K562 (cell line): ENCODE measurements around the gene DISC1. TPM values are rescaled to one million over a fixed set of nuclear protein-coding genes. Genes with fewer than 3 reads are reported as not detected.

Experiments used
- IRF2 ChIP-seq: sonication (generic); formaldehyde crosslinking; IDR thresholded peaks from 2 replicates; pipeline ENCODE4 v1.8.1; 2022; ENCODE audit warnings: mild to moderate bottlenecking, missing genetic modification reagents
- NR4A1 ChIP-seq, 2 experiments: fragments of 250-450 bp in 1 of 2; fragments of 450-650 bp in 1 of 2; sonication (Bioruptor Pico) in 1 of 2; IDR thresholded peaks; 2 replicates each; pipeline versions ENCODE4 v1.4.0 to v1.6.1; 2016 to 2020; ENCODE audit warnings: mild to moderate bottlenecking in 2 of 2, missing compliant biosample characterization in 1 of 2, missing genetic modification characterization in 1 of 2, moderate library complexity in 1 of 2
- NUFIP1 ChIP-seq: fragments of 450-650 bp; IDR thresholded peaks from 2 replicates; pipeline ENCODE4 v1.6.1; 2018; ENCODE audit not compliant: partially characterized antibody
- SAFB ChIP-seq: fragments of 200-400 bp; formaldehyde crosslinking; IDR thresholded peaks from 2 replicates; pipeline ENCODE4 v1.6.1; 2017; ENCODE audit warnings: low read depth, low read length, borderline replicate concordance
- ZNF766 ChIP-seq: fragments of 200-800 bp; sonication (Bioruptor generic); conservative IDR thresholded peaks from 2 replicates; pipeline ENCODE4 v1.6.1; 2016; ENCODE audit warnings: missing genetic modification characterization, missing compliant biosample characterization
- polyA plus RNA-seq, 8 experiments: library from polyadenylated mRNA; depleted of rRNA in 4 of 8; stranded (reverse) in 5 of 8; unstranded in 3 of 8; fragments of >200 nt; fragmentation: Nextera tagmentation in 2 of 8; fragmentation: Illumina TruSeq in 1 of 8; extraction: Ambion mirVana in 2 of 8; extraction: Trizol in 1 of 8; gene quantifications; 2 replicates each; pipeline versions ENCODE4 v1.2.1 to v1.2.3, GENCODE V29; 2011 to 2014; ENCODE audit warnings: inconsistent platforms in 1 of 8, missing spikeins in 1 of 8
- total RNA-seq, 7 experiments: library from RNA; depleted of rRNA in 6 of 7; stranded (reverse); fragments of >200 nt in 6 of 7; fragmentation: Illumina TruSeq in 2 of 7; extraction: Trizol in 2 of 7; gene quantifications; 2 replicates each; pipeline versions ENCODE4 v1.2.1 to v1.2.3, GENCODE V29; 2011 to 2021; ENCODE audit warnings: low replicate concordance in 1 of 7
- TF ChIP-seq, protein P1 (sequence below): IDR thresholded peaks from 3 replicates; pipeline ENCODE4 v1.6.1; 2011; ENCODE audit warnings: borderline replicate concordance, mild to moderate bottlenecking, moderate library complexity; ENCODE audit not compliant: insufficient read length; ENCODE audit errors: extremely low read depth
- TF ChIP-seq, protein P2 (sequence below): fragments of 450-650 bp; formaldehyde crosslinking; IDR thresholded peaks from 2 replicates; pipeline ENCODE4 v1.4.0; 2020; ENCODE audit warnings: mild to moderate bottlenecking, moderate library complexity

Gene DISC1
- total and polyA plus RNA-seq, 9 of the 15 experiments (the other 6 are each of a cell fraction or from before 2014, with no cell fraction given), result 0.01 to 0.11 (median 0.08) TPM; not detected in 1

- TF ChIP-seq, protein P1, sequence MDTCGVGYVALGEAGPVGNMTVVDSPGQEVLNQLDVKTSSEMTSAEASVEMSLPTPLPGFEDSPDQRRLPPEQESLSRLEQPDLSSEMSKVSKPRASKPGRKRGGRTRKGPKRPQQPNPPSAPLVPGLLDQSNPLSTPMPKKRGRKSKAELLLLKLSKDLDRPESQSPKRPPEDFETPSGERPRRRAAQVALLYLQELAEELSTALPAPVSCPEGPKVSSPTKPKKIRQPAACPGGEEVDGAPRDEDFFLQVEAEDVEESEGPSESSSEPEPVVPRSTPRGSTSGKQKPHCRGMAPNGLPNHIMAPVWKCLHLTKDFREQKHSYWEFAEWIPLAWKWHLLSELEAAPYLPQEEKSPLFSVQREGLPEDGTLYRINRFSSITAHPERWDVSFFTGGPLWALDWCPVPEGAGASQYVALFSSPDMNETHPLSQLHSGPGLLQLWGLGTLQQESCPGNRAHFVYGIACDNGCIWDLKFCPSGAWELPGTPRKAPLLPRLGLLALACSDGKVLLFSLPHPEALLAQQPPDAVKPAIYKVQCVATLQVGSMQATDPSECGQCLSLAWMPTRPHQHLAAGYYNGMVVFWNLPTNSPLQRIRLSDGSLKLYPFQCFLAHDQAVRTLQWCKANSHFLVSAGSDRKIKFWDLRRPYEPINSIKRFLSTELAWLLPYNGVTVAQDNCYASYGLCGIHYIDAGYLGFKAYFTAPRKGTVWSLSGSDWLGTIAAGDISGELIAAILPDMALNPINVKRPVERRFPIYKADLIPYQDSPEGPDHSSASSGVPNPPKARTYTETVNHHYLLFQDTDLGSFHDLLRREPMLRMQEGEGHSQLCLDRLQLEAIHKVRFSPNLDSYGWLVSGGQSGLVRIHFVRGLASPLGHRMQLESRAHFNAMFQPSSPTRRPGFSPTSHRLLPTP, result no peak
- TF ChIP-seq IRF2 (no peak), NUFIP1 (no peak), NR4A1 (CRISPR knock-in tag; IDR thresholded peaks at IDR 0.05) (no peak), NR4A1 (tag; IDR thresholded peaks at IDR 0.05) (no peak), ZNF766 (no peak), SAFB (no peak)
- TF ChIP-seq, protein P2, sequence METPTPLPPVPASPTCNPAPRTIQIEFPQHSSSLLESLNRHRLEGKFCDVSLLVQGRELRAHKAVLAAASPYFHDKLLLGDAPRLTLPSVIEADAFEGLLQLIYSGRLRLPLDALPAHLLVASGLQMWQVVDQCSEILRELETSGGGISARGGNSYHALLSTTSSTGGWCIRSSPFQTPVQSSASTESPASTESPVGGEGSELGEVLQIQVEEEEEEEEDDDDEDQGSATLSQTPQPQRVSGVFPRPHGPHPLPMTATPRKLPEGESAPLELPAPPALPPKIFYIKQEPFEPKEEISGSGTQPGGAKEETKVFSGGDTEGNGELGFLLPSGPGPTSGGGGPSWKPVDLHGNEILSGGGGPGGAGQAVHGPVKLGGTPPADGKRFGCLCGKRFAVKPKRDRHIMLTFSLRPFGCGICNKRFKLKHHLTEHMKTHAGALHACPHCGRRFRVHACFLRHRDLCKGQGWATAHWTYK (CRISPR knock-in tag), result no peak
Measured at GRCh38 chr1:231776757-231777062, 150.1 kb downstream of the DISC1 start (continued).
